Fibroblast of the conjunctiva (primary cell): ENCODE measurements around the gene KATNAL2.
"Not testable (repeated sequence)": the region's sequence is repeated elsewhere in the genome, so short reads cannot be mapped to it uniquely, and the experiment has no call there.

ENCODE experiments used
- DNase-seq: peaks from one replicate; pipeline ENCODE4 v3.0.0-alpha.2; 2010; ENCODE audit warnings: low read depth

The KATNAL2 gene

GRCh38 chr18:46939337-46939963 is 22.0 kb downstream of the KATNAL2 start:
- DNase-seq, result peak; percentile 83

DNA sequence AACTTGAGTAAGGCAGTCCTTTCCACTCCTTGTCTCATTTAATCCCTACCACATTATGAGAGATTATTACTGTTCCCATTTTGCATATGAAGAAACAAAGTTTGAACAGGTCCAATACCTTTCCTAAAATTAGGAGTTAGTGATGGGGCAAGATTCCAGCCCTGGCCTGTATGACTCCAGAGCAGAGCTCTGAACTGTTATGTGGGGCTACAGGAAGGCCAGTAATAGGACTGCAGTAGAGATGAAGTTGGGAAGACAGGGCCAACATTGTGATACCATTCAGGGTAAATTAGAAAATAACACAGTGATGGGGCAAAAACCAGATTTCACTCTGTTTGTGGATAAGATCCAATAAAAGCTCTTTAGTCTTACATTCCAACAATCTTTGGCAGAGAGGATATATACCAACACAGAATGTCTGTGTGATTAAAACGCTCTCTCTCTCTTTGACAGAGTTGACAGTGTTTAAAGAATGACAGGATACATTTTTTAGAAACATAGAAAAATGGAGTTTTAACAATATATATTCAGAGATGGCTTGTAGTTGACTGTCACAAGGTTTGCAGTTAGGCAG is 22.7 kb downstream of the KATNAL2 start:
- DNase-seq, result no peak

- DNase-seq, result no peak
These were observed 25.2 kb downstream of the KATNAL2 start for GRCh38 chr18:46942646-46943045.

DNA sequence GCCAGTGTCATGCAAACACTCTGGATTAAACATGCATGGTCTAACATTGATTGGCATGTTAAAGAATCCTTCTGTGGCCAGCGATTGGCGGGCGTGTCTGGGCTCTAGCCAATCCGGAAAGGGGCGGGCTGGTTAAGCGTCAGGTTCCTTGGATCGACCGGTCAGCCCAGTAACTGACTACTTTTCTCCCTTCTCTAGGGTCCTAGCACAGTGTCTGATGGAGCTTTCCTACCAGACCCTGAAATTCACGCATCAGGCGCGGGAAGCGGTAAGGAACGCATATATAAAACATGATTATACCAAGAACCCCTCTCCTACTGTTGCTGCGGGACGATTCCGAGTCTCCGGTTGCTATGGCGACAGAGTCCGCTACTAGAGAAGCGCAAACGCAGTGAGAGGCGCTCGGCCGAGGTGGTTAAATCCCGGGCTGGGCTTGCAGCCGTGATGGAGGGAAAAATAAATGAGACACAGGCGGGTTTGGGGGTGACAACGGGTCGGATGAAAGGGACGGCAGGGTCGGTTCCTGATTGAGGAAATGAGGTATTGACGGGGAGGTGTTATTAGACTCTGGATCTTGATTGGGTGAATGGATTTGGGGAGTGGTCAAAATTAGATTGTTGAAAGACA is 29.4 kb downstream of the KATNAL2 start:
- peak; percentile 60 for DNase-seq

GRCh38 chr18:46950064-46950656 is 32.8 kb downstream of the KATNAL2 start:
- DNase-seq, result no peak

GRCh38 chr18:46953195-46953594 is 35.8 kb downstream of the KATNAL2 start:
- DNase-seq, result no peak

DNA sequence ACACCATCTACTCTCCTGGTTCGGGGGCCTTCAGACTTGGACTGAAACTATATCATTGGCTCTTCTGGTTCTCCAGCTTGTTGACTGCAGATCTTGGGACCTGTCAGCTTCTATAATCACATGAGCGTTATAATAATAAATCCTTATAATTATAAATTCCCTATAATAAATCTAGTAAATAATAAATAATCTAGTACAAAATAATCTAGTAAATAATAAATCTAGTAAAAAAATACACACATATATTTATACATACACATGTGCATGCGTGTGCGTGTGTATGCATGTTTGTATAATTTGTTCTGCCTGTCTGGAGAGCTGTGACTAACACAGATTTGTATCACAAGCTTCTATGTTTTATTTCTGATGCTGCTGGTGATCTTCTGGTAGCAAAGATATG is 40.8 kb downstream of the KATNAL2 start:
- DNase-seq, result no peak

GRCh38 chr18:46963656-46964578 is 46.5 kb downstream of the KATNAL2 start:
- DNase-seq, result not testable (repeated sequence)

DNA sequence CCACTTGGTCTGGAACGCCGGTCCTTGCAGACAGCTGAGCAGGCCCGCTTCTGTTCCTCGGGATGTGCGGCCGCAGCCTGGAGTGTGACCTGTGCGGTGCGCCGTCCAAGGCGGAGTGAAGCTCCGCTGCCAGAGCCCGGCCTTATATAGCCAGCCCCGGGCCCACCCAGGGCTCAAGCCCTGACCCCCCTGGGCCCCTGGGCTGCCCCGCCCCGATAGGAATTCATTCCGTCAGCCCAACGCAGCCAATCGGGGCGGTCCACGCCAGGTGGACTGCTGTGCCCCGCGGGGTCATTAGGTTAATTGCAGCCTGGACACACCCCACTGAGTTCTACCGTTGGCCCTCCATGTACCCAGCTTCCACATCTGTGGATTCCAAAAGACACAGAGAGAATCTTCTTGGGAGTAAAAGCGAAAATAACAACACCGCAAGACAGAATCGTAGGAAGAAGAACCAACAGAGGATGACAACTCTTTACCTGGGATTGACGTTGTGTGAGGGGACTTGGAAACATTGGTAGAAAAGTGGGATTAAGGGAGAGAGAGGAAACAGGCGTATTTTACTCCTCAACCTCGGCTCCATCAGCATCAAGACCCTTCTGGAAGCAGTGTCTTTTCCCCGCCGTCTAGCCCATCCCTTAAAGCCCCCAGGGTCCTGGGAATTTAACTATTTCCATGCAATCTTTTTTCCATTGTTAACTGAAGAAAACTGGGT is 47.3 kb downstream of the KATNAL2 start:
- not testable (repeated sequence) for DNase-seq

GRCh38 chr18:46966266-46966665 is 48.9 kb downstream of the KATNAL2 start:
- not testable (repeated sequence) for DNase-seq

GRCh38 chr18:46969551-46969950 is 52.1 kb downstream of the KATNAL2 start:
- not testable (repeated sequence) for DNase-seq

DNA sequence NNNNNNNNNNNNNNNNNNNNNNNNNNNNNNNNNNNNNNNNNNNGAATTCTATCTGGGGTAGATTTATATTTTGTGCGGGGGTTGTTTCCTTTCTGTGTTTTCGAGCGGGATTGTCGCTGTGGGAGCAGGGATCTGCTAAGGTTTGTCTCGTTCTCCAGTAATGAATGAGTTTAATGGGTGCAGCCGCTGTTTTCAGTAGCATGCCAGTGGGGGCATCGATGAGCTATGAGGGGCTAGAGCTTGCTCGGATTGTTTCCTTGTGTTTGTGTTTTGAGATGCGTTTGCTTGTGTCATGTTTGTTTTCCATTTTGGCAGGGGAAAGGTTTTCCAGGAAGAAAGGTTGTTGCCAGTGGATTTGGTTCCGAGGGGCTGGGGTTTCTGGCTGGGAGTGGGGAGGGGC is 102.5 kb downstream of the KATNAL2 start:
- DNase-seq, result not testable (repeated sequence)

DNA sequence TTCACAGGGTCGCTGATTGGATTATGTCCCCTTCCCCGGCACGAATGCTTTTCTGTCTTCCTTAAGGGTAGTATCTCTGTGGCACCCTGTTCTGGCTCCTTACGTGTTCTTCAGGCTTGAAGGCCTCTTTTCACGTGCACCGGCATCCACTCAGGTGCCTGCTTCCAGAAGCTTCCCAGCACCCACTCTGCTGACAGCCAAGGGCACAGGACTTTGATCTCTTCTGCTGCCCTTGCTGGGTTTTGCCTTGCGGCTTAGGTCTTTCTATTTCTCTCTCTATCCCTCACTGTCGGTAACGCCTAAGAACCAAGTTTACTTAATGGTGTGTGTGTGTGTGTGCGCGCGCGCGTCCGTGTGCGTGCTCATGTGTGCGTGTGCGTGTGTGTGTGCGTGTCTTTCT is 103.4 kb downstream of the KATNAL2 start:
- not testable (repeated sequence) for DNase-seq

DNA sequence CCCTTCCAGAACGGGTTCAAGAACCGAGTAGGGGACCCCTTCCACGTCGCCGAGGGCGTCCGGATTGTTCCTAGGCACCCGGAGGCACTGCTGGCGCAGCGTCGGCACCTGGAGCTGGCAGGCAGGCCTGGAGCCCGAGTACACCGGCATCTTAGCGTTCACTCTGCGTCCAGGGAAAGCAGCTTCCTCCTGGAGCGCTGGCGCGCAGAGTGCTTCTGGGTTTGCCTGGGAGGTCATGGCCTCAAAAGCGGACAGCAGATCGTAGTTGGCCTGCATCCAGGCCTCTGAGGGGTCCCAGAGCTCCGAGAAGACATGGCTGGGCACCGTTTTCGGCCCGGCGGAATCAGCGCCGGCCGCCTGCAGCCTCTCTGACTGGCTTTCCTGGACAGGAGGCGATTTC is 105.4 kb downstream of the KATNAL2 start:
- DNase-seq, result not testable (repeated sequence)

DNA sequence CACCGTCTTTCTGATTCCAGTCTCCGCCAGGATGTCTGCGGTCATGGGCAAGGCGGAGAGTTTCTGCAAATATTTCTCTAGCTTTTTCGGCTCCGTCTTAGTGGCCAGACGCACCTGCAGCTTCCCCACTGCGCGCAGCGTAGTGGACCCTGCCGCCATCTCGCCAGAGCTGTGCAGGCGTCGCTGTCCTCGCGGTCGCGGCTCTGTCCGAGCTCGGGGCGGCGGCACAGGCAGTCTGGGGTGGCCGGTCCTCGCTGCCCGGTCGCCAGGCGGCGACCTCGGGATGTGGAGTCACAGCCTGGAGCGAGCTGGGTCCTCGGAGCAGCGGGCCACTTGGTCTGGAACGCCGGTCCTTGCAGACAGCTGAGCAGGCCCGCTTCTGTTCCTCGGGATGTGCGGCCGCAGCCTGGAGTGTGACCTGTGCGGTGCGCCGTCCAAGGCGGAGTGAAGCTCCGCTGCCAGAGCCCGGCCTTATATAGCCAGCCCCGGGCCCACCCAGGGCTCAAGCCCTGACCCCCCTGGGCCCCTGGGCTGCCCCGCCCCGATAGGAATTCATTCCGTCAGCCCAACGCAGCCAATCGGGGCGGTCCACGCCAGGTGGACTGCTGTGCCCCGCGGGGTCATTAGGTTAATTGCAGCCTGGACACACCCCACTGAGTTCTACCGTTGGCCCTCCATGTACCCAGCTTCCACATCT is 106.5 kb downstream of the KATNAL2 start:
- DNase-seq, result not testable (repeated sequence)

GRCh38 chr18:47025557-47026174 is 108.3 kb downstream of the KATNAL2 start:
- not testable (repeated sequence) for DNase-seq

GRCh38 chr18:47028738-47029137 is 111.3 kb downstream of the KATNAL2 start:
- not testable (repeated sequence) for DNase-seq

GRCh38 chr18:47029684-47030353 is 112.4 kb downstream of the KATNAL2 start:
- not testable (repeated sequence) for DNase-seq

GRCh38 chr18:47030887-47031286 is 113.5 kb downstream of the KATNAL2 start:
- DNase-seq, result not testable (repeated sequence)

- no peak for DNase-seq
These were observed 115.5 kb downstream of the KATNAL2 start for GRCh38 chr18:47032945-47033344.
